Kidney (tissue), 14 donors: ENCODE results near the gene ZNF764. TPM values are rescaled to one million over a fixed set of nuclear protein-coding genes. Genes with fewer than 3 reads are reported as not detected.

Experiments used
- DNase-seq, 5 donors: peaks; one replicate each; pipeline ENCODE4 v3.0.0-alpha.2; 2013 to 2020
- FAIRE-seq: peaks from 2 replicates; lab custom pipeline; 2012; peaks lifted over from hg19 to GRCh38; lab: Jason Lieb, UNC
- H3K27ac ChIP-seq, 2 donors: one replicate each; pipeline ENCODE4 v1.7.0; 2013; ENCODE audit warnings: low read depth in 2 of 2, low read length in 2 of 2, inconsistent platforms in 1 of 2
- H3K27me3 ChIP-seq: one replicate; pipeline ENCODE4 v1.7.1; 2013; ENCODE audit warnings: low read length, inconsistent platforms; ENCODE audit not compliant: control insufficient read depth, insufficient read depth
- H3K36me3 ChIP-seq, 3 donors: one replicate each; pipeline versions ENCODE4 v1.7.0 to v1.7.1; 2013; ENCODE audit warnings: low read length in 3 of 3, control low read depth in 1 of 3, inconsistent platforms in 1 of 3; ENCODE audit not compliant: insufficient read depth in 3 of 3, control insufficient read depth in 2 of 3
- H3K4me1 ChIP-seq, 3 donors: one replicate each; pipeline versions ENCODE4 v1.7.0 to v1.7.1; 2013; ENCODE audit warnings: low read length in 3 of 3, inconsistent platforms in 1 of 3, low read depth in 1 of 3; ENCODE audit not compliant: control insufficient read depth in 2 of 3, insufficient read depth in 2 of 3
- H3K4me3 ChIP-seq, 3 donors: one replicate each; pipeline versions ENCODE4 v1.7.0 to v1.8.1; 2013; ENCODE audit warnings: low read length in 3 of 3, control low read depth in 1 of 3, inconsistent platforms in 1 of 3
- H3K9ac ChIP-seq, 3 donors: one replicate each; pipeline versions ENCODE4 v1.7.0 to v1.7.1; 2013; ENCODE audit warnings: low read length in 3 of 3, control low read depth in 1 of 3, inconsistent platforms in 1 of 3
- H3K9me3 ChIP-seq, 3 donors: one replicate each; pipeline versions ENCODE4 v1.7.0 to v1.7.1; 2013; ENCODE audit warnings: low read length in 3 of 3, control low read depth in 1 of 3, inconsistent platforms in 1 of 3; ENCODE audit not compliant: control insufficient read depth in 2 of 3, insufficient read depth in 1 of 3
- CTCF ChIP-seq: IDR thresholded peaks from 3 replicates; pipeline ENCODE4 v1.5.1; 2012; ENCODE audit warnings: mild to moderate bottlenecking, moderate library complexity, borderline replicate concordance; ENCODE audit not compliant: insufficient read depth; ENCODE audit errors: extremely low read depth
- intact Hi-C: fragments of 100-400 bp; cut with DNase I; formaldehyde crosslinking; loops from one replicate; pipeline ENCODE4 v1.11.1; 2022
- polyA plus RNA-seq: library from polyadenylated mRNA; stranded (reverse); fragments of 350-450 nt; fragmentation: Illumina TruSeq; extraction: RNeasy Lipid Tissue Mini Kit (QIAGEN cat#74804); gene quantifications from one replicate; pipeline ENCODE4 v1.2.3, GENCODE V29; 2014; ENCODE audit warnings: low read depth, low replicate concordance; ENCODE audit not compliant: insufficient read depth
- total RNA-seq: library from RNA; stranded (reverse); fragmentation: NEBNext Ultra II Directional; extraction: Animal tissue kit (Norgen Biotek cat#: 25700); gene quantifications from one replicate; pipeline ENCODE4 v1.2.1, GENCODE V29; 2021
- donor health status: control.
- donor health status: control.
- donor health status: control.
- donor health status: control.
- donor health status: control.
- donor health status: DM: yes; HTN: yes; CAD: no.
- donor health status: Normal renal cell carcinoma (clear cell type).

The ZNF764 gene
- total and polyA plus RNA-seq, 2 donors from 2014 or later = 4.4 to 11.9 TPM

GRCh38 chr16:30565526-30565925 is 7.4 kb upstream of the ZNF764 start:
- H3K4me1 ChIP-seq = peaks cover 0 to 9% (median 2%) of the 10 kb centered on the region in 3 donors
- FAIRE-seq (no peak), DNase-seq (no peak)
- no peaks in the 10 kb centered on the region for H3K36me3 ChIP-seq
- no peaks in the 10 kb centered on the region for H3K9me3 ChIP-seq
- intact Hi-C loops = no loop called here
- H3K4me3 ChIP-seq = no peak overlapping the region
- no peak for TF ChIP-seq CTCF
- H3K9ac ChIP-seq = no peak overlapping the region
- H3K27ac ChIP-seq = no peak overlapping the region
- no peaks in the 10 kb centered on the region for H3K27me3 ChIP-seq

GRCh38 chr16:30562021-30562420 is 3.8 kb upstream of the ZNF764 start:
- Histone ChIP-seq H3K36me3 (no peaks in the 10 kb centered on the region), H3K9ac (no peak overlapping the region), H3K9me3 (no peaks in the 10 kb centered on the region), H3K27ac (no peak overlapping the region), H3K4me3 (no peak overlapping the region), H3K27me3 (no peaks in the 10 kb centered on the region), H3K4me1 (peaks cover 0 to 2% (median 0%) of the 10 kb centered on the region in 3 donors)
- no peak for FAIRE-seq
- intact Hi-C loops = no loop called here
- no peak for TF ChIP-seq CTCF
- DNase-seq = no peak

GRCh38 chr16:30561089-30561816 is 3.1 kb upstream of the ZNF764 start:
- H3K9ac ChIP-seq = peak overlapping the region in 2 of 3 donors; percentile 58 to 80

More at GRCh38 chr16:30561089-30561816, 3.1 kb upstream of the ZNF764 start:
- TF ChIP-seq CTCF = no peak
- Histone ChIP-seq H3K27ac (peak overlapping the region; percentile 6 to 22), H3K27me3 (no peaks in the 10 kb centered on the region), H3K4me1 (peaks cover 0 to 2% (median 0%) of the 10 kb centered on the region in 3 donors), H3K36me3 (no peaks in the 10 kb centered on the region), H3K4me3 (peak overlapping the region in 2 of 3 donors; percentile 31 to 71), H3K9me3 (no peaks in the 10 kb centered on the region)
- DNase-seq (peak in 4 of 5 donors; percentile 49 to 82 (median 62)), FAIRE-seq (no peak)
- intact Hi-C loops = no loop called here
